ENCODE measurements around the gene CACFD1. TPM values are rescaled to one million over a fixed set of nuclear protein-coding genes. Genes with fewer than 3 reads are reported as not detected.
A peak's percentile ranks its signal among the peaks of the same experiment; 100 is the strongest.

The CACFD1 gene
- total RNA-seq, 1 donor from 2014 or later, result 42.6 TPM

DNA sequence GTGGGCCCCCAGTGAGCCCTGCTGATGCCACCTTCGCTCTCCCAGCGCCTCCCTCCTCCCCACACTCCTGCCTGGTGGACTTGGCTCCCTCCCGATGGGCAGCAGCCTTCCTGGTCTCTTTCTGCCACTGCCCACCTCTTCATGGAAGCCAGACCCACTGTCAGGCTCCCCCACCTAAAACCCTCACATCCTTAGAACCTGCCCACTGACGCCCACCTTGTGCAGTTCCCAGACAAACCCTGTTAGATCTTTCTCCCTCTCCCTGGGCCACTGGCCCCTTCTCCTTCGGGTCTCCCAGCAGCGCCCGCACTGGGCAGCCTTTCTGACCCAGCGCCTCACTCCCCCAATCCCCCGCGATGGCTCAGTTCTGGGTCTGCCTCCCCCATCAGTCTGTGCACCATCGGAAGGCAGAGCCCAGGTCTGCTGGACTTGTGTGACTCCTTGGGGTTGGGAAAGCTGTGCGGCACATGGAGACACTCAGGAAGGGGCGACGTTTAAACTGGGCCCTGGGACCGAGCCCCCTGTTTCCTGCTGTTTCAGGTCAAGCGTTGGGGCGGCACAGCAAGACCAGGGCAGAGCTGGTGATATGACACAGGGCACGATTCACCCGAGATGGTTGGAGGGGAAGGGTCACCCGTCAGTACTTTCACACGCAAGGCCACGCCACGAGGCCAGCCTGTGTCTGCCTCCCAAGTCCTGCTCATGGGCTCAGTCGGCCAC lies 47.6 kb downstream of the CACFD1 start:
- DNase-seq (ENCODE audit: low read depth, low spot score), result no peak
- Mint-ChIP-seq H3K27me3 (ENCODE audit: low read depth) (peaks cover 5% of the 10 kb centered on the region), H3K27ac (ENCODE audit: unreplicated experiment) (no peak overlapping the region), H3K9me3 (peaks cover 3% of the 10 kb centered on the region), H3K4me3 (no peak overlapping the region), H3K36me3 (ENCODE audit: low read depth) (no peaks in the 10 kb centered on the region), H3K4me1 (peaks cover 10% of the 10 kb centered on the region)
- TF ChIP-seq, protein P1, sequence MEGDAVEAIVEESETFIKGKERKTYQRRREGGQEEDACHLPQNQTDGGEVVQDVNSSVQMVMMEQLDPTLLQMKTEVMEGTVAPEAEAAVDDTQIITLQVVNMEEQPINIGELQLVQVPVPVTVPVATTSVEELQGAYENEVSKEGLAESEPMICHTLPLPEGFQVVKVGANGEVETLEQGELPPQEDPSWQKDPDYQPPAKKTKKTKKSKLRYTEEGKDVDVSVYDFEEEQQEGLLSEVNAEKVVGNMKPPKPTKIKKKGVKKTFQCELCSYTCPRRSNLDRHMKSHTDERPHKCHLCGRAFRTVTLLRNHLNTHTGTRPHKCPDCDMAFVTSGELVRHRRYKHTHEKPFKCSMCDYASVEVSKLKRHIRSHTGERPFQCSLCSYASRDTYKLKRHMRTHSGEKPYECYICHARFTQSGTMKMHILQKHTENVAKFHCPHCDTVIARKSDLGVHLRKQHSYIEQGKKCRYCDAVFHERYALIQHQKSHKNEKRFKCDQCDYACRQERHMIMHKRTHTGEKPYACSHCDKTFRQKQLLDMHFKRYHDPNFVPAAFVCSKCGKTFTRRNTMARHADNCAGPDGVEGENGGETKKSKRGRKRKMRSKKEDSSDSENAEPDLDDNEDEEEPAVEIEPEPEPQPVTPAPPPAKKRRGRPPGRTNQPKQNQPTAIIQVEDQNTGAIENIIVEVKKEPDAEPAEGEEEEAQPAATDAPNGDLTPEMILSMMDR (conservative IDR thresholded peaks at IDR 0.05), result no peak

DNA sequence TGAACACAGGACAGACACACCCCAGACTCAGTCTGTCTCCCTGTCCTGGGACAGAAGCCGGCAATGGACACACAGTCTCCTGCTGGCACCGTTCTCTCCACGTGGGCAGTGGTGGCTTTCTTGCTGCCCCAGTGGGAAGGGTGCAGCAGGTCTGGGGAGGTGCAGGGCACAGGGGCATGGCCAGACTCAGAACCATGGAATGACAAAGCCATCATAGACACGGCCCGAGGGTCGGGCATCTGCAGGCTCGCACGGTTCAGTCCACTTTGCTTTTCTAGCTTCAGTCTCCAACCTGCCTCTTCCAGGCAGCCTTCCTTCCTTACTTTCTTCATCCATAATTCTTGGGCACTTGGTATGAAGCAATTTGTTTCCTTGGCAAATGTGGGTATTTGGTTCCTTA lies 48.3 kb downstream of the CACFD1 start:
- TF ChIP-seq, protein P1 (conservative IDR thresholded peaks at IDR 0.05), result no peak
- Mint-ChIP-seq H3K9me3 (no peaks in the 10 kb centered on the region), H3K4me1 (peaks cover 10% of the 10 kb centered on the region), H3K36me3 (ENCODE audit: low read depth) (no peaks in the 10 kb centered on the region), H3K27ac (ENCODE audit: unreplicated experiment) (no peak overlapping the region), H3K4me3 (no peak overlapping the region), H3K27me3 (ENCODE audit: low read depth) (peaks cover 5% of the 10 kb centered on the region)
- no peak for DNase-seq (ENCODE audit: low read depth, low spot score)

DNA sequence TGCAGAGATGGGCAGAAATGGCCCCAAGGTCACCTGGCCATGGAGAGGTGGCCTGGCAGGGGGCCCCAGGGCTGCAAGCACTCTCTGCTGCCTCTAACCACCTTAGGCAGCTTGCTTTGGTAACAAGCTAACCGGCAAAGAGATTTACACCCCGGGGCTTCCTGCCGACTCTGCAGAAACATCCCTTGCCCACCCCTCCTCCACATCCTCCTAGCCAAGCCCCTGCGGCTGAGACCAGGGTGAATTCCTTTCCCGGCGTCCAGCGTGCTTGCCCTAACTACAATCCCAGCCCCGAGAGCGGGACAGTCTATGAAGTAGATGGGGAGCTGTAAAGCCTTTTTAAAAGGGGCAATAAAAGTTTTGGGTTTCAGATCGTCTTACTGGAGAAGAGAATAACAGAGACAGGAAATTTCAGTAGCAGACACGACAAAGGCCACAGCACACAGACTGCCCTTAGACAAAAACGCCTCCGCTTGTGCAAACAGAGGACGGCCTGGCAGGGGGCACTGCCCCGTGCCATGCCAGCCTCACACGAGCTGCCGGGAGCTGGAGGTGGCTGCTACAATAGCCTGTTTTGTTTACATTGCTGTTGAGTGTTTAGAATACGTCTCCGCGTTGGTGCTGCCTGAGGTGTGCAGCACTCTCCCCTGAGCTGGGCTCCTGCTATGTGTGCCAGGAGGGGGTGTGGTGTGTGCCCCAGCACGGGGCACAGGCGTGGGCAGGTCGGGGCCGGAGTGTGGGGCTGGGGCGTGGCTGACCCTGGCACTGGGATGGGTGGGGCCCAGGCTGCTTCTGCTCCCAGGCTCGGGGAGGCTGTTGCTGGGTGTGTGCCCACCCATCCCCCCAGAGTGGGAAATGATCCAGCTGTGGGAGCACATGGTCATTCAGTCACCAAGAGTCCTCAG lies 49.7 kb downstream of the CACFD1 start:
- Mint-ChIP-seq H3K4me1 (peaks cover 10% of the 10 kb centered on the region), H3K36me3 (ENCODE audit: low read depth) (no peaks in the 10 kb centered on the region), H3K4me3 (peak overlapping the region; percentile 72), H3K27ac (ENCODE audit: unreplicated experiment) (no peak overlapping the region), H3K9me3 (no peaks in the 10 kb centered on the region), H3K27me3 (ENCODE audit: low read depth) (peaks cover 3% of the 10 kb centered on the region)
- TF ChIP-seq, protein P1 (conservative IDR thresholded peaks at IDR 0.05), result no peak
- DNase-seq (ENCODE audit: low read depth, low spot score), result no peak

DNA sequence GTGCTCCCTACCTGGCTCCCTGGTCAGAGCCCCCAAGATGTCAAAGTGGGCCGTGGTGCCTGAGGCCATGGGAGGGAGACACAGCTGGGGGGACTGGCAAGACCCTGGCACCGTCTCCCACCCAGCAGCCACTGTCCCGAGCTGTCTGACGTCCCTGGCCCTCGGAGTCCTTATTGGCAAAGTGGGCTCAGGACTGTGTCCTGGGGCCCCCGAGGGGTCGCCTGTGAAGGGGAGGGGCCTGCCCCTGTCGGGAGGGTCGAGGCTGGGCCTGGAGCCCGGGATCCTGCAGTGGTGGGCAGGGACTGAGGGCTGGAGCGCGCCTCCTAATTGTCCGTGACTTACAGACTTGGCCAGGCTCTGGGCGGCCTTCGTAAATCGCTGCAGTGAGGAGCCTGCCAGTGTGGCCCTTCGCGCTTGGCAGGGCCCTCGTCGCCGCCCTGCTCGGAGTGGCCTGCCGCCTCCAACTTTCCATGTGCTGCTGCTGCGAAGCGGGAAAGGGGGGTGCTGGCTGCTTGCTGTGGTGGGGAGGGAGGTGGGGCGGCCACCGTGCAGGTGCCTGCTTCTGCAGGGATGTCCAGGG lies 51.2 kb downstream of the CACFD1 start:
- Mint-ChIP-seq H3K4me3 (no peak overlapping the region), H3K4me1 (peaks cover 10% of the 10 kb centered on the region), H3K9me3 (no peaks in the 10 kb centered on the region), H3K27ac (ENCODE audit: unreplicated experiment) (no peak overlapping the region), H3K36me3 (ENCODE audit: low read depth) (no peaks in the 10 kb centered on the region), H3K27me3 (ENCODE audit: low read depth) (peaks cover 3% of the 10 kb centered on the region)
- TF ChIP-seq, protein P1 (conservative IDR thresholded peaks at IDR 0.05), result no peak
- DNase-seq (ENCODE audit: low read depth, low spot score), result no peak

DNA sequence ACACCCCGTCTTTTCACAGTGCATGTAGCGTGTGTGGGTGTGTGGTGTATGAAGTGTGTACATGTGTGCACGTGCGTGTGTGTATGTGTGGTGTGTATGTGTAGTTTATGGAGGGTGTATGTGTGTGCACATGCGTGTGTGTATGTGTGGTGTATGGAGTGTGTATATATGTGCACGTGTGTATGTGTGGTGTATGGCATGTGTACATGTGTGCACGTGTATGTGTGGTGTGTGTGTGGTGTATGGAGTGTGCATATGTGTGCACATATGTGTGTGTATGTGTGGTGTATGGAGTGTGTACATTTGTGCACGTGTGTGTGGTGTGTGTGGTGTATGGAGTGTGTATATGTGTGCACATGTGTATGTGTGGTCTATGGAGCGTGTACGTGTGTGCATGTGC lies 51.8 kb downstream of the CACFD1 start:
- peaks cover 3% of the 10 kb centered on the region for H3K27me3 Mint-ChIP-seq (ENCODE audit: low read depth)
- H3K36me3 Mint-ChIP-seq (ENCODE audit: low read depth), result no peaks in the 10 kb centered on the region
- TF ChIP-seq, protein P1 (conservative IDR thresholded peaks at IDR 0.05), result no peak
- H3K27ac Mint-ChIP-seq (ENCODE audit: unreplicated experiment), result no peak overlapping the region
- no peaks in the 10 kb centered on the region for H3K9me3 Mint-ChIP-seq
- H3K4me1 Mint-ChIP-seq, result peaks cover 10% of the 10 kb centered on the region
- H3K4me3 Mint-ChIP-seq, result no peak overlapping the region
- no peak for DNase-seq (ENCODE audit: low read depth, low spot score)
